ENCODE measurements around the gene TLCD5. TPM values are rescaled to one million over a fixed set of nuclear protein-coding genes. Genes with fewer than 3 reads are reported as not detected.

TLCD5 gene
- total RNA-seq, 4 donors from 2014 or later = 1.4 to 3.1 (median 2.2) TPM

GRCh38 chr11:120317689-120318480 is 7.2 kb upstream of the TLCD5 start:
- TF ChIP-seq CTCF (IDR thresholded peaks at IDR 0.05) (no peak), POLR2A (IDR thresholded peaks at IDR 0.05) (no peak)
- peak overlapping the region in 2 of 4 donors; percentile 8 to 24 for H3K27ac ChIP-seq
- no peak for DNase-seq
- peaks cover 0 to 8% (median 0%) of the 10 kb centered on the region in 4 donors for H3K4me1 ChIP-seq
- H3K9me3 ChIP-seq = no peaks in the 10 kb centered on the region
- H3K36me3 ChIP-seq = no peaks in the 10 kb centered on the region
- H3K27me3 ChIP-seq = no peaks in the 10 kb centered on the region
- no peak overlapping the region for H3K4me3 ChIP-seq

- no peak overlapping the region for H3K4me3 ChIP-seq
- no peak overlapping the region for H3K27ac ChIP-seq
- no peaks in the 10 kb centered on the region for H3K9me3 ChIP-seq
- TF ChIP-seq POLR2A (IDR thresholded peaks at IDR 0.05) = no peak
- H3K36me3 ChIP-seq = no peaks in the 10 kb centered on the region
- no peaks in the 10 kb centered on the region for H3K27me3 ChIP-seq
- H3K4me1 ChIP-seq = peaks cover 0 to 8% (median 0%) of the 10 kb centered on the region in 4 donors
- DNase-seq = no peak
Measured at GRCh38 chr11:120318906-120319305, 6.2 kb upstream of the TLCD5 start.

- H3K27me3 ChIP-seq = no peaks in the 10 kb centered on the region
- H3K4me3 ChIP-seq = peak overlapping the region in 1 of 4 donors; percentile 77
- peaks cover 0 to 30% (median 2%) of the 10 kb centered on the region in 4 donors for H3K4me1 ChIP-seq
- H3K27ac ChIP-seq = peak overlapping the region in 3 of 4 donors; percentile 31 to 83 (median 76)
- no peaks in the 10 kb centered on the region for H3K36me3 ChIP-seq
- TF ChIP-seq CTCF (IDR thresholded peaks at IDR 0.05) (no peak), POLR2A (IDR thresholded peaks at IDR 0.05) (no peak)
- DNase-seq = no peak
- no peaks in the 10 kb centered on the region for H3K9me3 ChIP-seq
Measured at GRCh38 chr11:120326228-120326627, 1.1 kb downstream of the TLCD5 start.

GRCh38 chr11:120326845-120327281 is 1.8 kb downstream of the TLCD5 start:
- Histone ChIP-seq H3K4me1 (peaks cover 0 to 30% (median 2%) of the 10 kb centered on the region in 4 donors), H3K27ac (peak overlapping the region in 1 of 4 donors; percentile 31), H3K27me3 (no peaks in the 10 kb centered on the region), H3K4me3 (no peak overlapping the region), H3K36me3 (no peaks in the 10 kb centered on the region), H3K9me3 (no peaks in the 10 kb centered on the region)
- TF ChIP-seq POLR2A (IDR thresholded peaks at IDR 0.05) (no peak), CTCF (IDR thresholded peaks at IDR 0.05) (no peak)
- DNase-seq = no peak

GRCh38 chr11:120327311-120327710 is 2.2 kb downstream of the TLCD5 start:
- H3K27ac ChIP-seq = peak overlapping the region in 2 of 4 donors; percentile 31 to 61

More at GRCh38 chr11:120327311-120327710, 2.2 kb downstream of the TLCD5 start:
- no peaks in the 10 kb centered on the region for H3K36me3 ChIP-seq
- no peak overlapping the region for H3K4me3 ChIP-seq
- H3K9me3 ChIP-seq = no peaks in the 10 kb centered on the region
- H3K4me1 ChIP-seq = peaks cover 0 to 30% (median 2%) of the 10 kb centered on the region in 4 donors
- H3K27me3 ChIP-seq = no peaks in the 10 kb centered on the region
- DNase-seq = no peak
- no peak for TF ChIP-seq POLR2A (IDR thresholded peaks at IDR 0.05)
- TF ChIP-seq CTCF (IDR thresholded peaks at IDR 0.05) = no peak
